ENCODE results near the gene RALGAPA1. TPM values are rescaled to one million over a fixed set of nuclear protein-coding genes. Genes with fewer than 3 reads are reported as not detected.

The RALGAPA1 gene
- polyA plus RNA-seq, 1 donor (not counting 4 experiments of a cell fraction or from before 2014, with no cell fraction given) = 12.1 TPM

GRCh38 chr14:35819591-35820540 lies 10.8 kb upstream of the RALGAPA1 start:
- Histone ChIP-seq H3K9ac (ENCODE audit: control insufficient read depth, extremely low read depth, insufficient read depth, low read length) (no peak overlapping the region), H2AFZ (ENCODE audit: control insufficient read depth, low read length) (no peak overlapping the region), H4K20me1 (ENCODE audit: control insufficient read depth, extremely low read depth, insufficient read depth, low read length) (no peaks in the 10 kb centered on the region), H3K27ac (ENCODE audit: control insufficient read depth, insufficient read depth, low read length) (no peak overlapping the region), H3K9me1 (ENCODE audit: control insufficient read depth, extremely low read depth, insufficient read depth, low read length) (no peaks in the 10 kb centered on the region), H3K4me3 (ENCODE audit: control insufficient read depth in 2 of 3, extremely low read depth in 1 of 3, insufficient read depth in 2 of 3, low read depth in 1 of 3, low read length in 3 of 3) (no peak overlapping the region), H3K4me2 (ENCODE audit: control insufficient read depth, extremely low read depth, insufficient read depth, low read depth, low read length) (no peak overlapping the region), H3K9me3 (ENCODE audit: control insufficient read depth, low read depth, low read length) (no peaks in the 10 kb centered on the region), H3K4me1 (ENCODE audit: control insufficient read depth, extremely low read depth, insufficient read depth, low read length) (peaks cover 19% of the 10 kb centered on the region), H3K79me2 (ENCODE audit: control insufficient read depth, insufficient read depth, low read length) (no peaks in the 10 kb centered on the region), H3K27me3 (ENCODE audit: control insufficient read depth, extremely low read depth, insufficient read depth, low read length) (no peaks in the 10 kb centered on the region), H3K36me3 (ENCODE audit: control insufficient read depth in 2 of 2, extremely low read depth in 1 of 2, insufficient read depth in 2 of 2, low read length in 2 of 2) (no peaks in the 10 kb centered on the region)
- TF ChIP-seq EZH2 (IDR thresholded peaks at IDR 0.05; ENCODE audit: low read length) = no peak
- TF ChIP-seq CTCF (optimal IDR thresholded peaks at IDR 0.05 in 1 of 3, IDR thresholded peaks at IDR 0.05 in 1 of 3, conservative IDR thresholded peaks at IDR 0.05 in 1 of 3; ENCODE audit: extremely low read depth in 1 of 3, insufficient read depth in 2 of 3, low read length in 3 of 3) = no peak
- FAIRE-seq (no peak), DNase-seq (ENCODE audit: low read depth, low spot score) (no peak)
- dilution Hi-C loops (cut with MboI; ENCODE audit: extremely low pct_ligation_motif_present, low sequenced_read_pairs) = no loop called here

- H3K4me2 ChIP-seq (ENCODE audit: control insufficient read depth, extremely low read depth, insufficient read depth, low read depth, low read length) = no peak overlapping the region
- no peak overlapping the region for H3K27ac ChIP-seq (ENCODE audit: control insufficient read depth, insufficient read depth, low read length)
- TF ChIP-seq EZH2 (IDR thresholded peaks at IDR 0.05; ENCODE audit: low read length) (no peak), CTCF (optimal IDR thresholded peaks at IDR 0.05 in 1 of 3, IDR thresholded peaks at IDR 0.05 in 1 of 3, conservative IDR thresholded peaks at IDR 0.05 in 1 of 3; ENCODE audit: extremely low read depth in 1 of 3, insufficient read depth in 2 of 3, low read length in 3 of 3) (peak; percentile 43 to 55 (median 43))
- dilution Hi-C loops (cut with MboI; ENCODE audit: extremely low pct_ligation_motif_present, low sequenced_read_pairs) = no loop called here
- no peaks in the 10 kb centered on the region for H3K9me3 ChIP-seq (ENCODE audit: control insufficient read depth, low read depth, low read length)
- H3K4me1 ChIP-seq (ENCODE audit: control insufficient read depth, extremely low read depth, insufficient read depth, low read length) = peaks cover 19% of the 10 kb centered on the region
- no peaks in the 10 kb centered on the region for H3K79me2 ChIP-seq (ENCODE audit: control insufficient read depth, insufficient read depth, low read length)
- no peak for FAIRE-seq
- H3K36me3 ChIP-seq (ENCODE audit: control insufficient read depth in 2 of 2, extremely low read depth in 1 of 2, insufficient read depth in 2 of 2, low read length in 2 of 2) = no peaks in the 10 kb centered on the region
- H4K20me1 ChIP-seq (ENCODE audit: control insufficient read depth, extremely low read depth, insufficient read depth, low read length) = no peaks in the 10 kb centered on the region
- H3K27me3 ChIP-seq (ENCODE audit: control insufficient read depth, extremely low read depth, insufficient read depth, low read length) = no peaks in the 10 kb centered on the region
- H3K4me3 ChIP-seq (ENCODE audit: control insufficient read depth in 2 of 3, extremely low read depth in 1 of 3, insufficient read depth in 2 of 3, low read depth in 1 of 3, low read length in 3 of 3) = no peak overlapping the region
- H3K9me1 ChIP-seq (ENCODE audit: control insufficient read depth, extremely low read depth, insufficient read depth, low read length) = no peaks in the 10 kb centered on the region
- no peak for DNase-seq (ENCODE audit: low read depth, low spot score)
- no peak overlapping the region for H3K9ac ChIP-seq (ENCODE audit: control insufficient read depth, extremely low read depth, insufficient read depth, low read length)
- H2AFZ ChIP-seq (ENCODE audit: control insufficient read depth, low read length) = no peak overlapping the region
These were observed 9.4 kb upstream of the RALGAPA1 start for GRCh38 chr14:35818346-35819115.
